Aortic smooth muscle cell (primary cell): ENCODE results near the gene CERS1. TPM values are rescaled to one million over a fixed set of nuclear protein-coding genes. Genes with fewer than 3 reads are reported as not detected.

Experiments
- total RNA-seq: library from RNA; depleted of rRNA; stranded (reverse); fragments of >200 nt; gene quantifications from 2 replicates; pipeline ENCODE4 v1.2.3, GENCODE V29; 2014

CERS1 gene, protein sequence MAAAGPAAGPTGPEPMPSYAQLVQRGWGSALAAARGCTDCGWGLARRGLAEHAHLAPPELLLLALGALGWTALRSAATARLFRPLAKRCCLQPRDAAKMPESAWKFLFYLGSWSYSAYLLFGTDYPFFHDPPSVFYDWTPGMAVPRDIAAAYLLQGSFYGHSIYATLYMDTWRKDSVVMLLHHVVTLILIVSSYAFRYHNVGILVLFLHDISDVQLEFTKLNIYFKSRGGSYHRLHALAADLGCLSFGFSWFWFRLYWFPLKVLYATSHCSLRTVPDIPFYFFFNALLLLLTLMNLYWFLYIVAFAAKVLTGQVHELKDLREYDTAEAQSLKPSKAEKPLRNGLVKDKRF
- 0.40 and 0.93 TPM in 2 replicates for total RNA-seq

DNA sequence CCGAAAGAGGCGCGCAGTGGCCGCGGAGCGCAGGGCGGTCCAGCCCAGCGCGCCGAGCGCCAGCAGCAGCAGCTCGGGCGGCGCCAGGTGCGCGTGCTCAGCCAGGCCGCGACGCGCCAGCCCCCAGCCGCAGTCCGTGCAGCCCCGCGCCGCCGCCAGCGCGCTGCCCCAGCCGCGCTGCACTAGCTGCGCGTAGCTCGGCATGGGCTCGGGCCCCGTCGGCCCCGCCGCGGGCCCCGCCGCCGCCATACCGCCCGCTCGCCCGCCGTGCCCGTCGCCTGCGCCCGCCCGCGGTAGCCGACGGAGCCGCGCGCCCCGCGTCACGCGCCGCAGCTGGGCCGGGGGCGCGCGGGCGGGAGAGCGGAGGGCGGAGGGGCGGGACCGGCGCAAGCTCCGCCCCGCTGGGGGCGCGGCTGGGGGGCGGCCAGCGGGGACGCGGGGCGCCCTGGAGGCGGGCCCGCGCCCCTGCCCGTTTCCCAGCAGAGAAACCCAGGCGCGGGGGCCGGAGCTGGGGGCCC, at the start of gene CERS1:
CERS1 (minus strand) TSS at position 335 of the 518 bp plus-strand sequence; CDS start at position 249, 86 bp downstream.

DNA sequence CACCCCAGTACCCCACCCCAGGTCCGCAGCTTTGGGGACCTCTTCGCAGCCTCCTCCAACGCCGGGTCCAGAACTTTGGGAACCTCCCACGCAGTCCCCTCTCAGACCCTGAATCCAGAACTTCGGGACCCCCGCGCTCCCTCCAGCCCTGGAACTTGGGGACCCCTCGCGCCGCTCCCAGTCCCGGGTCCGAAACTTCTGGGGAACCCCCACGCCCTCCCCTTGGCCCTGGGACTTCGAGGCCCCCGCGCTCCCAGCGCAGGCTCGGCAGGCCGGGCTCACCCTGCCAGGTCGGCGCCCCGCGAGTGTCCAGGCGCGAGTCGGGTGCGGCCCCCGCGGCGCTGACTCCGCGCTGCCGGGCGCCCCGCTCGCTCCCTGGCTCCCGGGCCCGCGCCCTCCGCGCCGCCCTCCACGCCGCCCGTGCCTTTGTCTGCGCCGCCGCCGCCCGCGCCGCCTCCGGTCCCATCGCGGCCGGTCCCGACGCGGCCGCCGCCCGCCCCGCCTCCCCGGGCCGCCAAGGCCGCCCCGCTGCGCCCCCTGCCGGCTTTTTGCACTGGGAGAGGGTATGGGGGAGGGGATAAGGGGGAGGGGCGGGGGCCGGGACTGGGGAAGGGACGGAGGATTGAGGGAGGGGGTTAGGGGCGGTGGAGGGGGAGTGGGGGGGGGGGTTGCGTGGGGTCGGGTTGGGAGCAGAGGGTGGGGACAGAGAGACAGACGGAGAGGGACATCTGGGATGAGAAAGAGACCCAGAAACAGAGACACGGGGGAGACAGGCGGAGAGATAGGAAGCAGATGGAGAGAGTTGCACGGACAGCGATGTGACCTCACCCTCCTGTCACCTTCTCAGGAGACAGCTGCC, 45.0 kb upstream of the CERS1 start, which contains the start of gene HOMER3:
HOMER3 (minus strand) TSS at position 449 of the 859 bp plus-strand sequence. CDS start 2,235 bp downstream, outside the sequence.

DNA sequence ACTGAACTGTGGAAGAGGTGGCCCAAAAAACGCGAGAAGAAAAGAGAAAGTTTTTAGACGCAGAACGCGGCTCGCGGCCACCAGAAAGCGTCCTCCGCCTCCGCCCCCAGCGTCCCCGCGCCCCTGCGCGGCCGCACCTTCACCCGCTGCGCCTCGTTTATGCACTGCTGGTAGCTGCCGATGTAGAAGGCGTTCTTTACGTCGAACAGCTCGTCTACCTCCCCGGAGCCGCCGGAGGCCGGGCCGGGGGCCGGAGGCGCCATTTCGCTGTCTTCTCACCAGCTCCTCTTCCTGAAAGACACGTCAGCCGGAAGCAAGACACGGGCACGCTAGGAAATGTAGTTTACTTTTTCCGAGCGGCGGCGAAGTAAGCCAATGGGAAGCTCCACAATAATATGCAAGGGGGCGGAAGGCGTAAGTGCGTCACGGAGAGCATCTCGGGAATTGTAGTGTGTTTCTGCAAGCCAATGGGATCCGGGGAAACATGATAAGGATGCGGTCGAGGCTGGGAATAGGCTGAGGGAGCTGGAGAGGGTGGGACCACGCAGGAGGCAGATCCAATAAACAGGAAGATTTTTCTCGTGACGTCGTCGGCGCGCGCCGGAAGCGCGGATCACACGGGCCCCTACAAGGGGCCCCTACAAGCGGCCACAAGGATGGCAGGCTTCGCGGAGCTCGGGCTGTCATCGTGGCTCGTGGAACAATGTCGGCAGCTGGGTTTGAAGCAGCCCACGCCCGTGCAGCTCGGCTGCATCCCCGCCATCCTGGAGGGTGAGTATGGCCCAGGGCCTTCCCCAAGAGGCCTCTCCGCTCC, 23.3 kb upstream of the CERS1 start, which contains the start of the genes COPE and DDX49:
COPE (minus strand) TSS at position 302 of the 814 bp plus-strand sequence; CDS start at position 263, 39 bp downstream.
DDX49 (plus strand) TSS at position 630 of the 814 bp plus-strand sequence; CDS start at position 657, 27 bp downstream.

GRCh38 chr19:18831524-18832305, 64.2 kb downstream of the CERS1 start, which contains the start of gene UPF1:
UPF1 (plus strand) TSS chr19:18831959; CDS start chr19:18832210, 251 bp downstream.

Other genes starting within 250 kb of the CERS1 start
- 2.6 and 2.7 TPM in 2 replicates for gene CRTC1, start 212.5 kb downstream of the CERS1 start, total RNA-seq
- gene COMP, start 104.9 kb downstream of the CERS1 start, total RNA-seq: 1.7 and 8.7 TPM in 2 replicates
- 59.7 and 76.2 TPM in 2 replicates for gene UPF1, start 64.2 kb downstream of the CERS1 start, total RNA-seq
- gene COPE, start 23.2 kb upstream of the CERS1 start, total RNA-seq: 204 and 212 TPM in 2 replicates
- 56.2 and 67.2 TPM in 2 replicates for gene DDX49, start 23.6 kb upstream of the CERS1 start, total RNA-seq
- gene HOMER3, start 45.1 kb upstream of the CERS1 start, total RNA-seq: 105 and 114 TPM in 2 replicates
- 23.5 and 27.9 TPM in 2 replicates for gene SUGP2, start 137.4 kb upstream of the CERS1 start, total RNA-seq
- 30.8 and 44.0 TPM in 2 replicates for gene ARMC6, start 137.4 kb upstream of the CERS1 start, total RNA-seq
- 4.9 and 5.3 TPM in 2 replicates for gene SLC25A42, start 167.8 kb upstream of the CERS1 start, total RNA-seq
- 15.8 and 16.0 TPM in 2 replicates for gene TMEM161A, start 242.3 kb upstream of the CERS1 start, total RNA-seq